Osteoblast (primary cell): ENCODE data around the gene TYMP. TPM values are rescaled to one million over a fixed set of nuclear protein-coding genes. Genes with fewer than 3 reads are reported as not detected.

Experiments used
- DNase-seq: peaks from one replicate; pipeline ENCODE4 v3.0.0; 2011; ENCODE audit warnings: low spot score, mixed read lengths; ENCODE audit not compliant: insufficient read length; ENCODE audit errors: missing footprints
- H2AFZ ChIP-seq: 2 replicates; pipeline ENCODE4 v1.6.0; 2011; ENCODE audit warnings: mild to moderate bottlenecking, low read length
- H3K27ac ChIP-seq: 2 replicates; pipeline ENCODE4 v1.5.1; 2011; ENCODE audit warnings: mild to moderate bottlenecking, low read depth, low read length, moderate library complexity
- H3K27me3 ChIP-seq: 2 replicates; pipeline ENCODE4 v1.6.0; 2012; ENCODE audit warnings: mild to moderate bottlenecking, control low read depth, inconsistent platforms, low read length, moderate library complexity; ENCODE audit not compliant: insufficient read depth
- H3K36me3 ChIP-seq: 2 replicates; pipeline ENCODE4 v1.5.1; 2011; ENCODE audit warnings: mild to moderate bottlenecking, low read length, control low read depth, moderate library complexity; ENCODE audit not compliant: insufficient read depth
- H3K4me1 ChIP-seq: 2 replicates; pipeline ENCODE4 v1.5.1; 2011; ENCODE audit warnings: mild to moderate bottlenecking, low read length, control low read depth, moderate library complexity; ENCODE audit not compliant: insufficient read depth
- H3K4me2 ChIP-seq: 2 replicates; pipeline ENCODE4 v1.6.0; 2011; ENCODE audit warnings: mild to moderate bottlenecking, low read length; ENCODE audit not compliant: insufficient read depth
- H3K4me3 ChIP-seq: fragments of 200-600 bp; sonication (generic); 3 replicates; pipeline ENCODE4 v1.5.1; 2012; ENCODE audit warnings: mild to moderate bottlenecking, low read length, inconsistent platforms; ENCODE audit not compliant: insufficient read depth
- H3K79me2 ChIP-seq: 2 replicates; pipeline ENCODE4 v1.6.0; 2012; ENCODE audit warnings: mild to moderate bottlenecking, low read length, control low read depth, inconsistent platforms; ENCODE audit not compliant: insufficient read depth
- H3K9me3 ChIP-seq: 2 replicates; pipeline ENCODE4 v1.5.1; 2011; ENCODE audit warnings: low read depth, low read length, control low read depth
- H4K20me1 ChIP-seq: 2 replicates; pipeline ENCODE4 v1.6.0; 2012; ENCODE audit warnings: mild to moderate bottlenecking, low read length, control low read depth; ENCODE audit not compliant: insufficient read depth
- total RNA-seq: library from RNA; depleted of rRNA; stranded (reverse); fragments of >200 nt; gene quantifications from 2 replicates; pipeline ENCODE4 v1.2.3, GENCODE V29; 2012
- TF ChIP-seq, protein P1 (sequence below): IDR thresholded peaks from 2 replicates; pipeline ENCODE4 v1.5.1; 2011; ENCODE audit warnings: mild to moderate bottlenecking, low read depth, low read length, moderate library complexity; ENCODE audit errors: extremely low read depth

TYMP gene
- total RNA-seq, 1 donor: 30.0 TPM

GRCh38 chr22:50477923-50478322 is 51.9 kb downstream of the TYMP start:
- peaks cover 13% of the 10 kb centered on the region for H3K27me3 ChIP-seq
- no peaks in the 10 kb centered on the region for H3K36me3 ChIP-seq
- no peak overlapping the region for H3K4me3 ChIP-seq
- TF ChIP-seq, protein P1, sequence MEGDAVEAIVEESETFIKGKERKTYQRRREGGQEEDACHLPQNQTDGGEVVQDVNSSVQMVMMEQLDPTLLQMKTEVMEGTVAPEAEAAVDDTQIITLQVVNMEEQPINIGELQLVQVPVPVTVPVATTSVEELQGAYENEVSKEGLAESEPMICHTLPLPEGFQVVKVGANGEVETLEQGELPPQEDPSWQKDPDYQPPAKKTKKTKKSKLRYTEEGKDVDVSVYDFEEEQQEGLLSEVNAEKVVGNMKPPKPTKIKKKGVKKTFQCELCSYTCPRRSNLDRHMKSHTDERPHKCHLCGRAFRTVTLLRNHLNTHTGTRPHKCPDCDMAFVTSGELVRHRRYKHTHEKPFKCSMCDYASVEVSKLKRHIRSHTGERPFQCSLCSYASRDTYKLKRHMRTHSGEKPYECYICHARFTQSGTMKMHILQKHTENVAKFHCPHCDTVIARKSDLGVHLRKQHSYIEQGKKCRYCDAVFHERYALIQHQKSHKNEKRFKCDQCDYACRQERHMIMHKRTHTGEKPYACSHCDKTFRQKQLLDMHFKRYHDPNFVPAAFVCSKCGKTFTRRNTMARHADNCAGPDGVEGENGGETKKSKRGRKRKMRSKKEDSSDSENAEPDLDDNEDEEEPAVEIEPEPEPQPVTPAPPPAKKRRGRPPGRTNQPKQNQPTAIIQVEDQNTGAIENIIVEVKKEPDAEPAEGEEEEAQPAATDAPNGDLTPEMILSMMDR: no peak
- DNase-seq: no peak
- H3K4me1 ChIP-seq: peaks cover 15% of the 10 kb centered on the region
- peaks cover 13% of the 10 kb centered on the region for H4K20me1 ChIP-seq
- peaks cover 16% of the 10 kb centered on the region for H3K79me2 ChIP-seq
- no peak overlapping the region for H2AFZ ChIP-seq
- no peaks in the 10 kb centered on the region for H3K9me3 ChIP-seq
- H3K27ac ChIP-seq: no peak overlapping the region
- no peak overlapping the region for H3K4me2 ChIP-seq

DNA sequence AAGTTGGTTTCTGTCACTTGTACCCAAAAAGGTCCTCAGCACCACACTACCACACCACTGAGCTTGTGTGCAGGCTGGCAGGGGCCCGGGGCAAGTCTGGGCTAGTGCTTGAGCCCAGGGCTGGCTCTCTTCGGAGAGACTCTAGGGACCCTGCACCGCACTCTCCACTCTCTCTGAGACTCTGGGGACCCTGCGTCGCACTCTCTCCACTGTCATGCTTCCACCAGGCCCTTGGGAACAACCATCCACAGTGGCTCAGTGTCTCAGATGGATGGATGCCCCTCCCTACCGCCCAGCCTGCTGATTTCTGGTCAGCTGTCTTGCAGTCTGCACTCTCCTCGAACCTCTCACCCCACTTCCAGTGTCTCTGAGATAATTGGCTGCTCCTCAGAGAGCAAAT is 52.9 kb downstream of the TYMP start:
- H2AFZ ChIP-seq: peak overlapping the region; percentile 51

More for the DNA sequence above, 52.9 kb downstream of the TYMP start:
- TF ChIP-seq, protein P1: no peak
- Histone ChIP-seq H4K20me1 (peaks cover 23% of the 10 kb centered on the region), H3K4me1 (peaks cover 15% of the 10 kb centered on the region), H3K27ac (no peak overlapping the region), H3K36me3 (no peaks in the 10 kb centered on the region), H3K4me3 (no peak overlapping the region), H3K4me2 (no peak overlapping the region), H3K27me3 (peaks cover 13% of the 10 kb centered on the region), H3K9me3 (no peaks in the 10 kb centered on the region), H3K79me2 (peaks cover 27% of the 10 kb centered on the region)
- DNase-seq: no peak

Other genes with a start within 250 kb of the TYMP start
- gene PLXNB2, start 222.4 kb downstream of the TYMP start, total RNA-seq: 166 and 209 TPM in 2 replicates
- gene DENND6B, start 203.0 kb downstream of the TYMP start, total RNA-seq: 5.9 and 6.5 TPM in 2 replicates
- gene PPP6R2, start 186.7 kb downstream of the TYMP start, total RNA-seq: 51.0 and 61.2 TPM in 2 replicates
- gene SBF1, start 55.0 kb downstream of the TYMP start, total RNA-seq: 74.3 and 93.0 TPM in 2 replicates
- gene ADM2, start 48.5 kb downstream of the TYMP start, total RNA-seq: 9.1 and 9.4 TPM in 2 replicates
- under 0.01 TPM in 1 of 2 replicates, not detected in the other for gene MIOX, start 43.2 kb downstream of the TYMP start, total RNA-seq
- gene LMF2, start 22.3 kb downstream of the TYMP start, total RNA-seq: 56.8 and 60.7 TPM in 2 replicates
- gene NCAPH2, start 21.8 kb downstream of the TYMP start, total RNA-seq: 24.2 and 27.5 TPM in 2 replicates
- 5.1 and 5.6 TPM in 2 replicates for gene SCO2, start 4.4 kb downstream of the TYMP start, total RNA-seq
- 0.29 and 0.72 TPM in 2 replicates for gene KLHDC7B, start 15.9 kb upstream of the TYMP start, total RNA-seq
- gene SYCE3, start 32.9 kb upstream of the TYMP start, total RNA-seq: not detected in 2 replicates
- gene CPT1B, start 48.4 kb upstream of the TYMP start, total RNA-seq: 1.8 and 2.1 TPM in 2 replicates
- gene CHKB, start 52.8 kb upstream of the TYMP start, total RNA-seq: 27.4 and 28.6 TPM in 2 replicates
- 0.29 and 0.36 TPM in 2 replicates for gene MAPK8IP2, start 70.8 kb upstream of the TYMP start, total RNA-seq
- 35.1 and 38.4 TPM in 2 replicates for gene ARSA, start 98.1 kb upstream of the TYMP start, total RNA-seq
- gene SHANK3, start 142.8 kb upstream of the TYMP start, total RNA-seq: 0.36 and 0.59 TPM in 2 replicates
- 1.4 TPM in 1 of 2 replicates, not detected in the other for gene ACR, start 208.2 kb upstream of the TYMP start, total RNA-seq